ENCODE measurements around the gene CHST6.
"Not testable (repeated sequence)": the region's sequence is repeated elsewhere in the genome, so short reads cannot be mapped to it uniquely, and the experiment has no call there.

CHST6 gene

DNA sequence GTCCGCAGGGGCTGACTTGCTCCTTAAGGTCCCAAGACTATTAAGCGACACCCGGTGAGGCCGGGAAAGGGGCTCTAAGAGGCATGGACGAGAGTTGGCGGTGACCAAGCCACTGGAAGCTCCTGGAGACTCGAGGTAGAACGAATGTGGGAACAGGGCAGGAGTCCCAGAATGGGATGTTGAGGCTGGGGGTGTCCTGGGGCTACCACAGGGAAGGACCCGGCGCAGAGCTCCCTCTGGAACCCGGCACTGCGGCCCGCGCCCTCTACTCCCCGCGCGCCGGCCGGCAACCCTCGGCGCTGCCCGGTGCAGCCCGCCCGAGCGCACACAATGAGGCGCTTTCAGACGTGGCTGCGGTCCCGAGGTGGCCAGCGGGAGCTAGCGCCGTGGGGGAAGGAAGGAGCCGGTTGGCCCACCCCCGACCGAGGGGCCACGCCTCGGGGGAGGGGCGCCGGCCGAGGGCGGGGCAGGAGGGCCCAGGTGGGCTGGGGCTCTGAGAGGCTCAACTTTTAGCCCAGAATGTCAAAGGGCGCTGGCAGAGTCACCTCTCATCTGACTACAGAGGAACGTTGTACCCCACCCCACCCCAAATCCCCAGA, at the start of gene CHST6:
CHST6 (minus strand) TSS at position 366 of the 599 bp plus-strand sequence. CDS start 15,613 bp downstream, outside the sequence.
- DNase-seq (ENCODE audit: low read depth in 2 of 2), result no peak

DNA sequence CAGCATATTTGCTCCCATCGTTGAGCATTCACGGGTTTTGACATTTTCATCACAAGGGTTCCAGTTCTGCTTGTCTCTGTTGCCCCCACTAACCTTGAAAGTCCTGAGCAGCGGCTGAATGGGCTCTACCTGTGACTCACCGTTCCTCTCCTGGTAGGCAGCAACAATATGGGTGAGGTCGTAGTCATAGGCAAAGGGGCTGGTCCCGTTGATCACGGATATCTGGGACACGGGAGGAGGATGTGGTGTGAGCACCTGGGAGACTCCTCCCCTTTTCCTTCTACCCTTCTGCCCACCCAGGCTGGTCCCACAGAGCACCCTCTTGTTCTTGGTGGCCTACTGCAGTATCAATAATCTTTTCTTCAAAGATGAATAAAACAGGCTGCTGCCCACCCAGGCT, 47.2 kb upstream of the CHST6 start:
- DNase-seq (ENCODE audit: low read depth in 2 of 2), result not testable (repeated sequence)

DNA sequence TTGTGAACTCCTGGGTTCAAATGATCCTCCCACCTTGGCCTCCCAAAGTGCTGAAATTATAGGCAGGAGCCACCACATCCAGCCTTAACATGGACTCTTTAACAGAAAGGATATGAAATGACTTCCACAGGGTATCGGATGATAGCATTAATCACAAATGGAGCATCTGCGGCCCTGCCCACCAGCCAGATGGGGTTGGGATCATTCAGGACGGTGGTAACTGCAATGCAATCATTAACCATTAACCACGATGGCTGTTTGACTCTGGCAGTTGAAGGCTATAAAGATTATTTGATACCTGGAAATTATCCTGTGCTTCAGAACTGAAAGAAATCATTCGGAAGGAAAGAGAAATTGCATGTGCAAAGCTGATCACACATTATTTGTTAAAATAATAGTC, 46.0 kb upstream of the CHST6 start:
- no peak for DNase-seq (ENCODE audit: low read depth in 2 of 2)

- not testable (repeated sequence) for DNase-seq (ENCODE audit: low read depth in 2 of 2)
These were observed 43.8 kb upstream of the CHST6 start for GRCh38 chr16:75538882-75539565.

GRCh38 chr16:75537776-75538175, 42.5 kb upstream of the CHST6 start:
- DNase-seq (ENCODE audit: low read depth in 2 of 2), result no peak

DNA sequence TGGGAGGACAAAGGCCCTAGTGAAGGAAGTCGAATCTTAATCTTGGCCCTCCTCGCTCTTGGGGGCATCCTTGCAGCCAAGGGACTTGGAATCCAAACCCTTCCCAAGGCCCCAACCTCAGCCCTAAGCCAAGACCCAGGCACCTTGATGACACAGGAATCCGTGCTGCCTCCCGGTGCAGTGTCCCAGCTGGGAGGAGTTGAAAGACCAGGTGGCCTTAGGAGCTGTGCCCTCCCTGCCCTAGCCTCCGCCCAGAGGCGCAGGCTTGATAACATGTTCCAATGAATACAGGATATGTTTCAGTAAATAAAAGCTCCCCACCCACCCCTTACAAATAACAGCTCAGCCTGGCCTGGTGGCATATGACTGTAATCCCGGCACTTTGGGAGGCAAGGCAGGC, 40.7 kb upstream of the CHST6 start, which contains the start of gene CHST5:
CHST5 (minus strand) TSS at position 208 of the 400 bp plus-strand sequence. CDS start 5,724 bp downstream, outside the sequence.
- no peak for DNase-seq (ENCODE audit: low read depth in 2 of 2)

DNA sequence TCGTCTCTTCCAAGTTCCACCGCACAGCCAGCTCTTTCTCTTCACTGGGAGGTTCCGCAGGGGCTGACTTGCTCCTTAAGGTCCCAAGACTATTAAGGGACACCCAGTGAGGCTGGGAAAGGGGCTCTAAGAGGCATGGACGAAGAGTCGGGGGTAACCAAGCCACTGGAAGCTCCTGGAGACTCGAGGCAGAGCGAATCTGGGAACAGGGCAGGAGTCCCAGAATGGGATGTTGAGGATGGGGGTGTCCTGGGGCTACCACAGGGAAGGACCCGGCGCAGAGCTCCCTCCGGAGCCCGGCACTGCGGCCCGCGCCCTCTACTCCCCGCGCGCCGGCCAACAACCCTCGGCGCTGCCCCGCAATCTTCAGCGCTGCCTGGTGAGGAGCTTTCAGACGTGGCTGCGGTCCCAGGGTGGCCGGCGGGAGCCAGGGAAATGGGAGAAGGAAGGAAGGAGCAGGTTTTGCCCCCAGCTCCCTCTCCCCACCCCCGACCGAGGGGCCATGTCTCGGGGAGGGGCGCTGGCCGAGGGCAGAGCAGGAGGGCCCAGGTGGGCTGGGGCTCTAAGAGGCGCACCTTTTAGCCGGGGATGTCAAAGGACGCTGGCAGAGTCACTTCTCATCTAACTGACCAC, 40.1 kb upstream of the CHST6 start:
- no peak for DNase-seq (ENCODE audit: low read depth in 2 of 2)

DNA sequence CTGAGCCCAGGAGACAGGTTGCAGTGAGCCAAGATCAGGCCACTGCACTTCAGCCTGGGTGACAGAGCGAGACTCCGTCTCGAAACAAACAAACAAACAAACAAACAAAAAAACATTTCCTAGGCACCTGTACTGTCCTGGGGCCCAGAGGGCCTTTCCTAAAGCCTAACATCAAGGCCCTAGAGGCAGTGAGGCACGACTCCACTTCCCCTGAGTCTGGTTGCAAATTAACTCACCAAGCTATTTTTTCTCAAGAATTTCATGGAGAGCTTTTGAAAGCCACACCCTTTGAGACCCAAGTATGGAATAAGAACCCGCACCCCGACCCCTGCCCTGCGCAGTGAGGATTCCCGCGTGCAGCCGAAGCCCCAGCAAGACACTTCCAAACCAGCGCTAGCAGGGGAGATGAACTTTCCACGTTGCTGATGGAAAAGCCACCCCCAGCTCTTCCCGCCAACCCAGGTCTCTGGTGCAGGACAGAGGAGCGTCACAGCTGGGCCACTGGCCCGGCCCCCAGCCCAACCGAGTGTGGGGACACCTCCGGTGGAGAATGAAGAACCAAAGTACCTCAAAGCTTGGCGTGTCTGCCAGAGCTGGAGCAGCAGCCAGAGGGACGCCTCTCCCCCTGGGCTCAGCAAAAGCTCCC, 39.4 kb upstream of the CHST6 start:
- DNase-seq (ENCODE audit: low read depth in 2 of 2), result no peak

DNA sequence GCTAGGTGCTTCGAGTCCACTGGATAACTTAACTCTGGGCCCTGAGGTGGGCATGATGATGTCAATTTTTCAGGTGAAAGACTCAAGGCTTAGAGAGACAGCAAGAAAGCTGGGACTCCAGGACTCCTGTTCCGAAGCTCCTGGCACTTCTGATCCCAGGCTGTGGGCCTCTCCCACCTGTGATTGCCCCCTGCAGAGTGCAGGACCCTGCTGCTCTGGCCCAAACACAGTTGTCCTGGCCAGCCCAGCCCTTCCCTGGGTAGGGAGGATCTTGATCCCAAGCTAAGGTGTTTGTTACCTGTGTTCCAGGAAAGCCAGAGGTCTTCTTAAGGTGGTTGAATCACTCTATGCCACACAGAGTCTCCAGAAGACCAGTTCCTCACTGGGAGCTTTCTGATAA, 37.5 kb upstream of the CHST6 start:
- DNase-seq (ENCODE audit: low read depth in 2 of 2), result no peak

DNA sequence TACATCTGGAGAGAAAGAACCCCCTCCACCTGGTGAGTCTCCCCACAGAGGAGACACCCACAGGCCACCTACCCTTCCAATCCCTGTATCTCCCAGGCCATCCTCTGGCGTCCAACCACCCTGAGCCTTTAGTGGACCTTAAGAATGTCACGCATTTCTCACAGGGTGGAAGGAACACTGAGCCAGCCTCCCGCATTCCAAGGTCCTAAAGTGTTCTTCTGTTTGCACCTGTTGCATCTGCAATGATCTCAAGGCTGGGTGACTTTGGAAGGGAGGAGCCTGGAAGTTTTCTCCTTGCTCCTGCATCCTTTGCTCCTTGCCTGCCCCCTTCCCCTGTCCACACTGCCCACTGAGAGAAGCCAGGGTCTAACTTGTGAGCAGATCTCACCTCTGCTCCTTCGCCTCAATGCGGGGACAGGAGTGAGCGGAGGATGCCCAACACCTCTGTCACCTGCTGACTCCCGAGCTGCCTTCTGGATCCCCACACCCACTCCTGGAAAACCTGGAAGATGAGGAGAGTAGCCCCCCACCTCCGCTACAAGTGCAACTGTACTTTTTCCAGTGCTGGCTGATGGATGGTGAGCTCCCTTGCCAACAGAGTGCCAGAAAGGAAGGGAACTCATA, 37.0 kb upstream of the CHST6 start:
- DNase-seq (ENCODE audit: low read depth in 2 of 2), result no peak

DNA sequence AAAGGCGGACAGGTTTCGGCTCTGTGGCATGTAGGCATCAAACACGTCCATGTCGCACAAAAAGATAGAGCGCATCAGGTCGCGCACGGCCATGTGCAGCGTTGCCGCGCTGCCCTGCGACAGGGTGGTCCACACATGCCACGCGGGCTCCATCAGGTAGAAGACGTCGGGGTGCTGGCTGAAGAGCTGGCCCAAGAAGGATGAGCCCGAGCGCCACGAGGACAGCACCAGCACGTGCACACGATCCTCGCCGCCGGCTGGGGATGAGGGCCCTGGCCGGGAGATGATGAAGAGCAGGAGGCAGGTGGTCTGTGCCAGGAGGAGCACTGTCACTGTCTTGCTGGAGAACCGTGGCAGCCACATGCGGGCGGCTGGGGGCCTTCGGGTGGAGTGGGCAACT, 34.7 kb upstream of the CHST6 start:
- DNase-seq (ENCODE audit: low read depth in 2 of 2), result no peak

GRCh38 chr16:75529056-75529905, 34.0 kb upstream of the CHST6 start:
- no peak for DNase-seq (ENCODE audit: low read depth in 2 of 2)

GRCh38 chr16:75527825-75528299, 32.6 kb upstream of the CHST6 start:
- no peak for DNase-seq (ENCODE audit: low read depth in 2 of 2)

GRCh38 chr16:75526032-75526790, 31.0 kb upstream of the CHST6 start:
- DNase-seq (ENCODE audit: low read depth in 2 of 2), result no peak

- DNase-seq (ENCODE audit: low read depth in 2 of 2), result no peak
These were observed 23.9 kb upstream of the CHST6 start for GRCh38 chr16:75519175-75519574.

DNA sequence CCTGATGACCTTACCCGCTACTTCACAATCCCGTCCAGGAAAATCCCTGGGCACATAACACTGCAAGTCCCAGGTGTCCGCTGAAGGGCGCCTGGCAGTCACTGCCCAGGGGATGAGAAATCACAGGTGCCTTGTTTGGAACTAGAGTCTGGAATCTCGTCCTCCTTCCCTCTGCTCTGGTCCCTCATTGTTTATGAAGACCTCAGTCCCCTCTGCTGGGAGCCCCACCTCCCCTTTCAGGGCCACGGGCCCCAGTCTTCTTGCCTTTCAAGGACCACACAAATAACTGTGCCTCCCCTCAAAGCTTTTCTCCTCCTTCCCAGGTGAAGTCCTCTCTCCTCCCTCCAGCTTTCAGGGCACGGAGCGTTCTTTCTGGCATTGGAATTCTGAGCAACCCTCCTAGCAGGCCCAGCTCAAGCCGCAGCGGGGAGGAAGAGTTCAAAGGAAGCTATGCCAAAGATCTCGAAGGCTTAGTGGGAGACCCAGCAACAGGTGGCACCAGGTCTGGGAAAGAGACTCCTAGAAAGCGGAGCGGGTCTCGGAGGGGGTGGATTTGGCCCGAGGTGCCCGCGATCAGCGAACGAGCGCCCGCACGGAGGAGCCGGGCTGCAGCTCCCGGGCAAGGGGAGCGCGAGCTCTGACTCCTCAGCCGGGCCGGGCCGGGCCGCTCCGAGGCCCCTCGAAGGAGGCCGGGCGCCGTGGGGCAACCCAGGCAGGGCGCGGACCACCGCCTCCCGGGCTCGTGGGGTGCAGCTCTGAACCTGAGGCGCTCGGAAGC, 21.1 kb upstream of the CHST6 start:
- DNase-seq (ENCODE audit: low read depth in 2 of 2), result peak in 1 of 2 donors; percentile 13

DNA sequence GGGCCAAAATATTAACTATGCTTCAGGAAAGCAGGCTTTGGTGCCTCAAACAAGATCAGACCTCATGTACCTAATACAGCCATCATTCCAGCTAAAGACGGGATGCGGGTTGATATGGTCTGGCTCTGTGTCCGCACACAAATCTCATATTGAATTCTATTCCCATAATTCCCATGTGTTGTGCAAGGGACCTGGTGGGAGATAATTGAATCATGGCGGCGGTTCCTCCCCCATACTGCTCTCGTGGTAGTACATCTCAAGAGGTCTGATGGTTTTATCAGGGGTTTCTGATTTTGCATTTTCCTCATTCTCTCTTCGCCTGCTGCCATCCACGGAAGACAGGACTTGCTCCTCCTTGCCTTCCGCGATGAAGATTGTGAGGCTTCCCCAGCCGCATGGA, 19.1 kb upstream of the CHST6 start:
- DNase-seq (ENCODE audit: low read depth in 2 of 2), result no peak

GRCh38 chr16:75506574-75506973, 11.3 kb upstream of the CHST6 start:
- no peak for DNase-seq (ENCODE audit: low read depth in 2 of 2)

GRCh38 chr16:75506107-75506506, 10.9 kb upstream of the CHST6 start:
- DNase-seq (ENCODE audit: low read depth in 2 of 2), result no peak
